ENCODE measurements around the gene NDUFC2. TPM values are rescaled to one million over a fixed set of nuclear protein-coding genes. Genes with fewer than 3 reads are reported as not detected.
"Not testable (repeated sequence)": the region's sequence is repeated elsewhere in the genome, so short reads cannot be mapped to it uniquely, and the experiment has no call there.

Gene NDUFC2
- total RNA-seq, 1 donor from 2014 or later: 236 TPM

GRCh38 chr11:78030429-78031325 lies 49.0 kb downstream of the NDUFC2 start:
- TF ChIP-seq, protein P1, sequence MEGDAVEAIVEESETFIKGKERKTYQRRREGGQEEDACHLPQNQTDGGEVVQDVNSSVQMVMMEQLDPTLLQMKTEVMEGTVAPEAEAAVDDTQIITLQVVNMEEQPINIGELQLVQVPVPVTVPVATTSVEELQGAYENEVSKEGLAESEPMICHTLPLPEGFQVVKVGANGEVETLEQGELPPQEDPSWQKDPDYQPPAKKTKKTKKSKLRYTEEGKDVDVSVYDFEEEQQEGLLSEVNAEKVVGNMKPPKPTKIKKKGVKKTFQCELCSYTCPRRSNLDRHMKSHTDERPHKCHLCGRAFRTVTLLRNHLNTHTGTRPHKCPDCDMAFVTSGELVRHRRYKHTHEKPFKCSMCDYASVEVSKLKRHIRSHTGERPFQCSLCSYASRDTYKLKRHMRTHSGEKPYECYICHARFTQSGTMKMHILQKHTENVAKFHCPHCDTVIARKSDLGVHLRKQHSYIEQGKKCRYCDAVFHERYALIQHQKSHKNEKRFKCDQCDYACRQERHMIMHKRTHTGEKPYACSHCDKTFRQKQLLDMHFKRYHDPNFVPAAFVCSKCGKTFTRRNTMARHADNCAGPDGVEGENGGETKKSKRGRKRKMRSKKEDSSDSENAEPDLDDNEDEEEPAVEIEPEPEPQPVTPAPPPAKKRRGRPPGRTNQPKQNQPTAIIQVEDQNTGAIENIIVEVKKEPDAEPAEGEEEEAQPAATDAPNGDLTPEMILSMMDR (conservative IDR thresholded peaks at IDR 0.05): no peak
- Mint-ChIP-seq H3K27ac (ENCODE audit: unreplicated experiment) (peak overlapping the region; percentile 65), H3K27me3 (ENCODE audit: low read depth) (no peaks in the 10 kb centered on the region), H3K4me3 (no peak overlapping the region), H3K9me3 (no peaks in the 10 kb centered on the region), H3K4me1 (peaks cover 8% of the 10 kb centered on the region), H3K36me3 (ENCODE audit: low read depth) (no peaks in the 10 kb centered on the region)
- DNase-seq (ENCODE audit: low read depth, low spot score): no peak

DNA sequence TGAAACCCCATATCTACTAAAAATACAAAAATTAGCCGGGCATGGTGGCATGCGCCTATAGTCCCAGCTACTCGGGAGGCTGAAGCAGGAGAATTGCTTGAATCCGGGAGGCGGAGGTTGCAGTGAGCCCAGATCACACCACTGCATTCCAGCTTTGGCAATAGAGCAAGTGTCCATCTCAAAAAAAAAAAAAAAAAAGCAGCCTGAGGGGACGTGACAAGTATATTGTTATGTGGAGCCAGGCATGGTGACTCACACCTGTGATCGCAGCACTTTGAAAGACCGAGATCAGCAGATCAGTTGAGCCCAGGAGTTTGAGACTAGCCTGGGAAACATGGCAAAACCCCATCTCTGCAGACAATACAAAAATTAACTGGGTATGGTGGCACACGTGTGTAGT lies 51.2 kb downstream of the NDUFC2 start:
- not testable (repeated sequence) for DNase-seq (ENCODE audit: low read depth, low spot score); H3K4me1 Mint-ChIP-seq; H3K36me3 Mint-ChIP-seq (ENCODE audit: low read depth); H3K27me3 Mint-ChIP-seq (ENCODE audit: low read depth); H3K9me3 Mint-ChIP-seq; H3K4me3 Mint-ChIP-seq; H3K27ac Mint-ChIP-seq (ENCODE audit: unreplicated experiment)

- TF ChIP-seq, protein P1 (conservative IDR thresholded peaks at IDR 0.05): no peak
Observed at GRCh38 chr11:78027759-78028158, 51.9 kb downstream of the NDUFC2 start.

DNA sequence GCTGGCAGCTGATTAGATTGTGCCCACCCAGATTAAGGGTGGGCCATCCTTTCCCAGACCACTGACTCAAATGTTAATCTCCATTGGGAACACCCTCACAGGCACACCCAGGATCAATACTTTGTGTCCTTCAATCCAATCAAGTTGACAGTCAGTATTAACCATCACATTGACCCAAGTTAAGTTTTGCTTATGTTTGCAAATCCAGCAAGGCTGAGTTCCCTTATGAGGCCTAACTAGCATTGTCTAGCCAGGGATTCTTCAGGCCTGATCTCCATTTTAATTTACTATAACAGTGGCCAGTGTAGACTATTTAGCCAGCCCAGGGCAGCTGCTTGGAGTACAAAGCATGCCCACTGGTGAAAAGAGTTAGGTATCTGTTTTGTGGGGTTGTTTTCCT lies 54.3 kb downstream of the NDUFC2 start:
- H3K4me1 Mint-ChIP-seq: peaks cover 22% of the 10 kb centered on the region
- TF ChIP-seq, protein P1 (conservative IDR thresholded peaks at IDR 0.05): no peak
- DNase-seq (ENCODE audit: low read depth, low spot score): no peak
- no peaks in the 10 kb centered on the region for H3K9me3 Mint-ChIP-seq
- no peak overlapping the region for H3K27ac Mint-ChIP-seq (ENCODE audit: unreplicated experiment)
- no peak overlapping the region for H3K4me3 Mint-ChIP-seq
- H3K27me3 Mint-ChIP-seq (ENCODE audit: low read depth): peaks cover 23% of the 10 kb centered on the region
- H3K36me3 Mint-ChIP-seq (ENCODE audit: low read depth): no peaks in the 10 kb centered on the region

More at GRCh38 chr11:78027759-78028158, 51.9 kb downstream of the NDUFC2 start:
- no peak overlapping the region for H3K27ac Mint-ChIP-seq (ENCODE audit: unreplicated experiment)
- DNase-seq (ENCODE audit: low read depth, low spot score): no peak
- peaks cover 11% of the 10 kb centered on the region for H3K4me1 Mint-ChIP-seq
- no peaks in the 10 kb centered on the region for H3K36me3 Mint-ChIP-seq (ENCODE audit: low read depth)
- H3K27me3 Mint-ChIP-seq (ENCODE audit: low read depth): peaks cover 10% of the 10 kb centered on the region
- H3K9me3 Mint-ChIP-seq: no peaks in the 10 kb centered on the region
- H3K4me3 Mint-ChIP-seq: no peak overlapping the region

- Mint-ChIP-seq H3K9me3 (no peaks in the 10 kb centered on the region), H3K4me1 (peaks cover 27% of the 10 kb centered on the region), H3K36me3 (ENCODE audit: low read depth) (no peaks in the 10 kb centered on the region), H3K27ac (ENCODE audit: unreplicated experiment) (no peak overlapping the region), H3K4me3 (no peak overlapping the region), H3K27me3 (ENCODE audit: low read depth) (peaks cover 25% of the 10 kb centered on the region)
- TF ChIP-seq, protein P1 (conservative IDR thresholded peaks at IDR 0.05): no peak
- DNase-seq (ENCODE audit: low read depth, low spot score): no peak
Observed at GRCh38 chr11:78023426-78023825, 56.2 kb downstream of the NDUFC2 start.

Measured in neural crest cell (in vitro differentiated cells).